Adrenal gland (tissue), 12 donors: ENCODE measurements around the gene GRID1. TPM values are rescaled to one million over a fixed set of nuclear protein-coding genes. Genes with fewer than 3 reads are reported as not detected.

Experiments
- DNase-seq, 7 donors: peaks; one replicate each; pipeline ENCODE4 v3.0.0-alpha.2; 2019 to 2020
- H3K27ac ChIP-seq, 5 donors: fragments of 200-600 bp; sonication (generic) in 4 of 5; 1 replicate in 3 of 5; 2 replicates in 2 of 5; pipeline versions ENCODE4 v1.5.1 to v1.8.0; 2016 to 2020; ENCODE audit warnings: mild to moderate bottlenecking in 1 of 5
- H3K27me3 ChIP-seq: fragments of 200-600 bp; 2 replicates; pipeline ENCODE4 v1.8.0; 2021
- H3K36me3 ChIP-seq, 2 donors: fragments of 200-600 bp; replicated peaks in 1 of 2; 1 replicate in 1 of 2; 2 replicates in 1 of 2; pipeline versions ENCODE4 v1.5.1 to v1.8.0; 2018 to 2022
- H3K4me1 ChIP-seq, 2 donors: fragments of 200-600 bp; replicated peaks in 1 of 2; 1 replicate in 1 of 2; 2 replicates in 1 of 2; pipeline versions ENCODE4 v1.5.1 to v1.8.0; 2018 to 2021
- H3K4me3 ChIP-seq, 4 donors: fragments of 200-600 bp; sonication (generic) in 3 of 4; one replicate each; pipeline ENCODE4 v1.5.1; 2016 to 2018
- H3K9me3 ChIP-seq, 3 donors: fragments of 200-600 bp; sonication (generic) in 1 of 3; replicated peaks in 1 of 3; 1 replicate in 2 of 3; 2 replicates in 1 of 3; pipeline versions ENCODE4 v1.5.1 to v1.8.0; 2016 to 2021
- POLR2A ChIP-seq, 2 donors: fragments of 450-650 bp; IDR thresholded peaks; one replicate each; pipeline ENCODE4 v1.6.1; 2017; ENCODE audit warnings: antibody characterized with exemption in 2 of 2, mild to moderate bottlenecking in 2 of 2, moderate library complexity in 1 of 2
- WGBS, 4 donors: extraction: QIAGEN DNeasy Blood & Tissue Kit in 2 of 4; methylation state at CpG; one replicate each; pipeline versions ENCODE4 v1.1.5 to v1.1.7; 2013 to 2017; 5-methylcytosine and 5-hydroxymethylcytosine counted together
- intact Hi-C, 2 donors: fragments of 100-400 bp; cut with DNase I; formaldehyde crosslinking; loops; one replicate each; pipeline versions ENCODE4 v1.14.1 to v1.15.0; 2022 to 2023
- polyA plus RNA-seq, 3 donors: library from polyadenylated mRNA; stranded (reverse); fragments of 200-250 nt in 2 of 3; fragments of 350-450 nt in 1 of 3; fragmentation: Illumina TruSeq in 1 of 3; extraction: RNeasy Lipid Tissue Mini Kit (QIAGEN cat#74804) in 1 of 3; gene quantifications; one replicate each; pipeline ENCODE4 v1.2.3, GENCODE V29; 2013 to 2014
- total RNA-seq, 9 donors: library from RNA; depleted of rRNA in 4 of 9; stranded (reverse); fragments of >200 nt in 4 of 9; fragments of 120-200 nt in 1 of 9; fragmentation: NEBNext Ultra II Directional in 1 of 9; extraction: Animal tissue kit (Norgen Biotek cat#: 25700) in 1 of 9; gene quantifications; one replicate each; pipeline versions ENCODE4 v1.1.0 to v1.2.4, GENCODE V29; 2013 to 2023
- TF ChIP-seq, protein P1 (sequence below), 6 experiments: fragments of 450-650 bp in 4 of 6; fragments of 200-600 bp in 2 of 6; sonication (generic) in 1 of 6; IDR thresholded peaks; 1 replicate in 5 of 6; 2 replicates in 1 of 6; pipeline versions ENCODE4 v1.5.1 to v1.8.0; 2016 to 2021; ENCODE audit warnings: antibody characterized with exemption in 6 of 6, mild to moderate bottlenecking in 2 of 6, moderate library complexity in 1 of 6
- donor health status: healthy with polysubstance abuse.
- donor health status: Bipolar disorder and iron deficiency.
- donor health status: DM: yes; HTN: yes; CAD: no.
- donor health status: DM: no; HTN: no; CAD: no.
- donor health status: DM: no; HTN: no; CAD: no.
- donor health status: DM: yes; HTN: yes; CAD: no.

GRID1 gene
- total and polyA plus RNA-seq, 12 donors = 2.2 to 8.0 (median 4.1) TPM

DNA sequence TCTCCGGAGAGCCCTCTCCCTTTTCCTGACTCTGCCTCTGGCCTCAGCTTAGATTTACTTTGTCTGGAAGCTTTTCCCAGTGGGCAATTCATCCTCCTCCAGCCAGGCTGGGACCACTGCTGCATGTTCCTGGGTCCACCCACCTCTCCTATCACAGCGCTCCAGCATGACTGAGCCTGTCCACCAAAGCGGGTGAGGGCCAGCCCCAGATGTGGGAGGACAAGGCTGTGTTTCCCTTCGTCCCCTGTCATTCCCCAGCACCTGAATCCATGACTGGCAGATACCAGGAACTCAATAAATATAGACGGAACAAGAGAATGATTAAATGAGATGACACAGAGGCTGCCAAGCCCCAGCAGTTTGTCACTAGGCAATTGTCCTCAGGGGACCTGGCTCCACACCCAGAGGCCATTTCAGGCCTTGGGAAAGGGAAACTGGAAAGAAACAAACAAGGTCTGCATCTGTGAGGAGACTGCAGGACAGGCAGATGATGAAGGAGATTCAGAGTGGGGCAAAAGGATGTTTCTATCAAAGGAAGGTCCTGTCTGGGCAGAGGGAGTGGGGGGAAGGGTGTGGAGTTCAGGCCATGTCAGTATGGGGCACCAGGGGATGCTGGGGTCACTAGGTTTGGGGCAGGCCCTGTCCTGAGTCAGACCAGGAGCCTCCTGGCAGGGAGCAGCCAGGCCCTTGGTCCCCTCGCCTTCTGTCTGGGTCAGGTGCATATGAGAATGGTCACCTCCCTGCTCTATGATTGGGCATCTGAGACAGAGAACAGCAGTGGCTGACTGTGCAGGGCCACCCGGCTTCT lies 576.4 kb downstream of the GRID1 start:
- H3K4me1 ChIP-seq = no peaks in the 10 kb centered on the region
- H3K4me3 ChIP-seq = no peak overlapping the region
- WGBS, 4 donors = 78 to 83% (median 80%) methylated on average over 6 to 7 of the region's 7 CpGs
- TF ChIP-seq, protein P1, sequence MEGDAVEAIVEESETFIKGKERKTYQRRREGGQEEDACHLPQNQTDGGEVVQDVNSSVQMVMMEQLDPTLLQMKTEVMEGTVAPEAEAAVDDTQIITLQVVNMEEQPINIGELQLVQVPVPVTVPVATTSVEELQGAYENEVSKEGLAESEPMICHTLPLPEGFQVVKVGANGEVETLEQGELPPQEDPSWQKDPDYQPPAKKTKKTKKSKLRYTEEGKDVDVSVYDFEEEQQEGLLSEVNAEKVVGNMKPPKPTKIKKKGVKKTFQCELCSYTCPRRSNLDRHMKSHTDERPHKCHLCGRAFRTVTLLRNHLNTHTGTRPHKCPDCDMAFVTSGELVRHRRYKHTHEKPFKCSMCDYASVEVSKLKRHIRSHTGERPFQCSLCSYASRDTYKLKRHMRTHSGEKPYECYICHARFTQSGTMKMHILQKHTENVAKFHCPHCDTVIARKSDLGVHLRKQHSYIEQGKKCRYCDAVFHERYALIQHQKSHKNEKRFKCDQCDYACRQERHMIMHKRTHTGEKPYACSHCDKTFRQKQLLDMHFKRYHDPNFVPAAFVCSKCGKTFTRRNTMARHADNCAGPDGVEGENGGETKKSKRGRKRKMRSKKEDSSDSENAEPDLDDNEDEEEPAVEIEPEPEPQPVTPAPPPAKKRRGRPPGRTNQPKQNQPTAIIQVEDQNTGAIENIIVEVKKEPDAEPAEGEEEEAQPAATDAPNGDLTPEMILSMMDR (IDR thresholded peaks at IDR 0.05) = no peak
- no peak for TF ChIP-seq POLR2A (IDR thresholded peaks at IDR 0.05)
- DNase-seq = no peak
- H3K27me3 ChIP-seq = no peaks in the 10 kb centered on the region
- no peak overlapping the region for H3K27ac ChIP-seq
- intact Hi-C loops = no loop called here
- H3K36me3 ChIP-seq = no peaks in the 10 kb centered on the region
- no peaks in the 10 kb centered on the region for H3K9me3 ChIP-seq

DNA sequence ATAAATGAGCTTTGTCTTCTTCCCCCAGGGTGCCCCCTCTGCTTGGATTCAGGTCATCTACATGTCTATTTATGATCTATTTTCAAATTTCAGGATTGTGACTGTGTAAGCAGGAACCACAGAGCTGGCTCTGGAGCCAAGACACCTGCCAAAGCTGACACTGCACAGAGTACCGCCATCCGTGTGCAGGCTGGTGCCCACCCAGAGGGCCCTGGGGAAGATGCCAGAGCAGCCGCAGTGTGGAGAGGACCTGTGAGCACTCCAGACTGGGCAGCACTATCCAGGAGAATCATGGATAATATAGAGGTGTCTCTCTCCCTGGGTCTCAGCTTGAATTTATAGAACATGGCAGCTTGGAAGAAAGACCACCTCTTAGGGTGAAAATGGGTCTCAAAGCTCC lies 577.5 kb downstream of the GRID1 start:
- Histone ChIP-seq H3K4me3 (no peak overlapping the region), H3K36me3 (no peaks in the 10 kb centered on the region), H3K9me3 (no peaks in the 10 kb centered on the region), H3K4me1 (no peaks in the 10 kb centered on the region), H3K27ac (no peak overlapping the region), H3K27me3 (no peaks in the 10 kb centered on the region)
- intact Hi-C loops = no loop called here
- TF ChIP-seq, protein P1 (IDR thresholded peaks at IDR 0.05) = no peak
- TF ChIP-seq POLR2A (IDR thresholded peaks at IDR 0.05) = no peak
- 78 to 90% (median 89%) methylated on average over 3 of the region's 3 CpGs for WGBS, 4 donors
- DNase-seq = no peak

DNA sequence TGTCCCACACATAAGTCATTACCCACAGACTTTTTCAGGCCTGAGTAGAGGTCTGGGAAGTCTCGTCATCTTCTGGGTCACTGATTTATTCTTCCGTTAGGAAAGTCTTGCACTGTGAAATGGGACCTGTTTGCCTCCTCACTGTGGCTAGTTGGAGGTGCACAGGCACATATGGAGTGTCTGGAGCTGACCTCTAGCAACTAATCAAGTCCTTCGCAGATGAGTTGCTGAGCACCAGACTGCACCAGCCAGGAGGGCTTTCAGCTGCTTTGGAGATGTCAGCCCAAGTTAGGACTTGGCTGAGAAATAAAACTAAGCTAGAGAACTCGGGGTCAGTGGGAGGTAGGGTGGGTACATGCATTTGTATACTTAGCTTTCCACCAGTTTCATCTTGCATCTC lies 578.0 kb downstream of the GRID1 start:
- no peaks in the 10 kb centered on the region for H3K36me3 ChIP-seq
- no peaks in the 10 kb centered on the region for H3K27me3 ChIP-seq
- no peak overlapping the region for H3K4me3 ChIP-seq
- H3K9me3 ChIP-seq = no peaks in the 10 kb centered on the region
- H3K27ac ChIP-seq = no peak overlapping the region
- WGBS, 4 donors = 80 to 88% (median 87%) methylated on average over 4 of the region's 4 CpGs
- TF ChIP-seq, protein P1 (IDR thresholded peaks at IDR 0.05) = no peak
- TF ChIP-seq POLR2A (IDR thresholded peaks at IDR 0.05) = no peak
- no peak for DNase-seq
- intact Hi-C loops = no loop called here
- H3K4me1 ChIP-seq = no peaks in the 10 kb centered on the region

DNA sequence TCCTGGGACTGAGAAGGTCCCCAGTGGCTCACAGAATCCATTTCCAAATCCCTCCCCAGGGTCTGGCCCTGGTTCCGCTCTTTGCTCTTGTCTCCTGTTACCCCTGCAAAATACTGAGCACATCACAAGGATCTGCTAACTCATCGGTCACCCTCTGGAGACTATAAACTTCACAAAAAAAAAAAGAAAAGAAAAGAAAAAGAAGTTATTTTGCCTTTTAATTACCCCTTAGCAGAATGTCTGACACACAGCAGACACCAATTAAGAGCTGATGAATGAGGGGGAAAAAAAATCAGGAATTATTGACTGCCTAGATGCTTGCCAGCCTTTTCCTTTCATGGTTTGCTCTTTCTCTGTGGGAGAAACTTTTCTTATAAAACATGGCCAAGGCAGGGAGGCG lies 578.7 kb downstream of the GRID1 start:
- no peaks in the 10 kb centered on the region for H3K4me1 ChIP-seq
- H3K9me3 ChIP-seq = no peaks in the 10 kb centered on the region
- DNase-seq = no peak
- no peak for TF ChIP-seq POLR2A (IDR thresholded peaks at IDR 0.05)
- TF ChIP-seq, protein P1 (IDR thresholded peaks at IDR 0.05) = no peak
- no peak overlapping the region for H3K27ac ChIP-seq
- no peak overlapping the region for H3K4me3 ChIP-seq
- no peaks in the 10 kb centered on the region for H3K36me3 ChIP-seq
- intact Hi-C loops = no loop called here
- whole genome bisulfite sequencing, 4 donors = 91 to 96% (median 92%) methylated on average over 3 of the region's 3 CpGs
- no peaks in the 10 kb centered on the region for H3K27me3 ChIP-seq
